K562 (cell line): ENCODE results near the gene TNF. TPM values are rescaled to one million over a fixed set of nuclear protein-coding genes. Genes with fewer than 3 reads are reported as not detected.

Source experiments
- CBFB ChIP-seq: sonication (generic); formaldehyde crosslinking; IDR thresholded peaks from 2 replicates; pipeline ENCODE4 v1.4.0; 2020; ENCODE audit warnings: mild to moderate bottlenecking, missing genetic modification reagents
- CCNT2 ChIP-seq: IDR thresholded peaks from 2 replicates; pipeline ENCODE4 v1.6.1; 2011; ENCODE audit warnings: borderline replicate concordance, low read depth, mild to moderate bottlenecking, moderate library complexity, mixed read lengths, low read length; ENCODE audit not compliant: insufficient read length; ENCODE audit errors: extremely low read depth
- CEBPG ChIP-seq, 3 experiments: fragments of 200-800 bp in 1 of 3; sonication (Bioruptor generic) in 1 of 3; sonication (generic) in 1 of 3; formaldehyde crosslinking in 1 of 3; IDR thresholded peaks in 2 of 3; conservative IDR thresholded peaks in 1 of 3; 2 replicates each; pipeline versions ENCODE4 v1.6.1 to v1.8.0; 2016 to 2022; ENCODE audit warnings: missing compliant biosample characterization in 2 of 3, missing genetic modification characterization in 2 of 3, mild to moderate bottlenecking in 1 of 3, missing genetic modification reagents in 1 of 3
- CREB1 ChIP-seq, 2 experiments: sonication (generic) in 1 of 2; formaldehyde crosslinking in 1 of 2; IDR thresholded peaks; 2 replicates each; pipeline versions ENCODE4 v1.6.1 to v1.8.0; 2012 to 2022; ENCODE audit warnings: inconsistent platforms in 1 of 2, mild to moderate bottlenecking in 1 of 2, missing genetic modification reagents in 1 of 2, moderate library complexity in 1 of 2
- CREM ChIP-seq: IDR thresholded peaks from 2 replicates; pipeline ENCODE4 v1.6.1; 2014; ENCODE audit warnings: antibody characterized with exemption, low read depth
- CXXC5 ChIP-seq: fragments of 250-450 bp; sonication (Bioruptor Pico); IDR thresholded peaks from 2 replicates; pipeline ENCODE4 v1.8.0; 2022; ENCODE audit warnings: inconsistent platforms, mild to moderate bottlenecking, moderate library complexity
- EWSR1 ChIP-seq: fragments of 450-650 bp; IDR thresholded peaks from 2 replicates; pipeline ENCODE4 v1.6.1; 2018; ENCODE audit warnings: borderline replicate concordance, mild to moderate bottlenecking, low read depth, moderate library complexity; ENCODE audit not compliant: partially characterized antibody
- HINFP ChIP-seq: fragments of 450-650 bp; conservative IDR thresholded peaks from 2 replicates; pipeline ENCODE4 v1.6.1; 2016; ENCODE audit warnings: missing genetic modification characterization, low read depth, mild to moderate bottlenecking, control low read depth, missing compliant biosample characterization
- ID3 ChIP-seq, 2 experiments: fragments of 250-450 bp in 1 of 2; fragments of 450-650 bp in 1 of 2; sonication (Bioruptor Pico) in 1 of 2; IDR thresholded peaks; 2 replicates each; pipeline versions ENCODE4 v1.6.1 to v1.8.0; 2016 to 2021; ENCODE audit warnings: mild to moderate bottlenecking in 2 of 2, moderate library complexity in 2 of 2, missing compliant biosample characterization in 1 of 2, missing genetic modification characterization in 1 of 2
- NR0B1 ChIP-seq: fragments of 450-650 bp; IDR thresholded peaks from one replicate; pipeline ENCODE4 v1.6.1; 2018; ENCODE audit warnings: mild to moderate bottlenecking, moderate library complexity; ENCODE audit not compliant: partially characterized antibody
- NR4A1 ChIP-seq, 2 experiments: fragments of 250-450 bp in 1 of 2; fragments of 450-650 bp in 1 of 2; sonication (Bioruptor Pico) in 1 of 2; IDR thresholded peaks; 2 replicates each; pipeline versions ENCODE4 v1.4.0 to v1.6.1; 2016 to 2020; ENCODE audit warnings: mild to moderate bottlenecking in 2 of 2, missing compliant biosample characterization in 1 of 2, missing genetic modification characterization in 1 of 2, moderate library complexity in 1 of 2
- POLR2G ChIP-seq: fragments of 200-400 bp; formaldehyde crosslinking; IDR thresholded peaks from 2 replicates; pipeline ENCODE4 v1.6.1; 2017; ENCODE audit warnings: low read depth, mild to moderate bottlenecking, antibody characterized with exemption, low read length, moderate library complexity
- SIRT6 ChIP-seq: IDR thresholded peaks from one replicate; pipeline ENCODE4 v1.6.1; 2012; ENCODE audit warnings: low read depth, mild to moderate bottlenecking, control low read depth, inconsistent platforms, low read length, moderate library complexity
- TAF15 ChIP-seq: fragments of 200-400 bp; formaldehyde crosslinking; IDR thresholded peaks from 2 replicates; pipeline ENCODE4 v1.6.1; 2017; ENCODE audit warnings: mild to moderate bottlenecking, low read depth, low read length, moderate library complexity
- ZC3H8 ChIP-seq: fragments of 450-650 bp; IDR thresholded peaks from 2 replicates; pipeline ENCODE4 v1.6.1; 2017
- ZNF311 ChIP-seq: fragments of 250-450 bp; sonication (Bioruptor Pico); IDR thresholded peaks from 2 replicates; pipeline ENCODE4 v1.4.0; 2020; ENCODE audit warnings: mild to moderate bottlenecking, moderate library complexity
- ZNF347 ChIP-seq: fragments of 450-650 bp; formaldehyde crosslinking; IDR thresholded peaks from 2 replicates; pipeline ENCODE4 v1.4.0; 2020; ENCODE audit warnings: low read depth, mild to moderate bottlenecking, moderate library complexity
- ZNF707 ChIP-seq: fragments of 250-450 bp; sonication (Bioruptor Pico); conservative IDR thresholded peaks from 2 replicates; pipeline ENCODE4 v1.8.0; 2022; ENCODE audit warnings: inconsistent platforms, mild to moderate bottlenecking, moderate library complexity
- polyA plus RNA-seq, 8 experiments: library from polyadenylated mRNA; depleted of rRNA in 4 of 8; stranded (reverse) in 5 of 8; unstranded in 3 of 8; fragments of >200 nt; fragmentation: Nextera tagmentation in 2 of 8; fragmentation: Illumina TruSeq in 1 of 8; extraction: Ambion mirVana in 2 of 8; extraction: Trizol in 1 of 8; gene quantifications; 2 replicates each; pipeline versions ENCODE4 v1.2.1 to v1.2.3, GENCODE V29; 2011 to 2014; ENCODE audit warnings: inconsistent platforms in 1 of 8, missing spikeins in 1 of 8
- total RNA-seq, 7 experiments: library from RNA; depleted of rRNA in 6 of 7; stranded (reverse); fragments of >200 nt in 6 of 7; fragmentation: Illumina TruSeq in 2 of 7; extraction: Trizol in 2 of 7; gene quantifications; 2 replicates each; pipeline versions ENCODE4 v1.2.1 to v1.2.3, GENCODE V29; 2011 to 2021; ENCODE audit warnings: low replicate concordance in 1 of 7

TNF gene
- total and polyA plus RNA-seq, 9 of the 15 experiments (the other 6 are each of a cell fraction or from before 2014, with no cell fraction given), result 0.08 to 0.40 TPM; not detected in 7

- TF ChIP-seq CEBPG (CRISPR knock-in tag; IDR thresholded peaks at IDR 0.05) (no peak), CEBPG (tag; conservative IDR thresholded peaks at IDR 0.05 in 1 of 2, IDR thresholded peaks at IDR 0.05 in 1 of 2) (no peak), NR0B1 (no peak), CBFB (CRISPR knock-in tag) (peak; percentile 88), ZNF311 (no peak), CREB1 (IDR thresholded peaks at IDR 0.05) (no peak; the same call in none of the 2 replicates), CREB1 (CRISPR knock-in tag; IDR thresholded peaks at IDR 0.05) (0 out of 2 replicates have a peak, but pooled peaks have one; percentile 58), CCNT2 (no peak), ZNF707 (CRISPR knock-in tag) (0 out of 2 replicates have a peak, but pooled peaks have one; percentile 11), HINFP (tag) (no peak), ID3 (CRISPR knock-in tag; IDR thresholded peaks at IDR 0.05) (no peak), ID3 (tag; IDR thresholded peaks at IDR 0.05) (peak; percentile 82), NR4A1 (CRISPR knock-in tag; IDR thresholded peaks at IDR 0.05) (peak; percentile 65; the same call in 1 of the 2 replicates), NR4A1 (tag; IDR thresholded peaks at IDR 0.05) (peak; percentile 73; the same call in 1 of the 2 replicates), ZC3H8 (peak; percentile 67; the same call in 1 of the 2 replicates), CREM (peak; percentile 65; the same call in 1 of the 2 replicates), POLR2G (peak; percentile 93), ZNF347 (CRISPR knock-in tag) (no peak), CXXC5 (CRISPR knock-in tag) (peak; percentile 87), SIRT6 (no peak), EWSR1 (no peak), TAF15 (no peak)
These were observed 33.5 kb upstream of the TNF start, which contains the start of gene DDX39B (continued) for GRCh38 chr6:31541658-31542521.
